Middle frontal gyrus (tissue), 1 donor: ENCODE measurements around the gene ATP11C.
A peak's percentile ranks its signal among the peaks of the same experiment; 100 is the strongest.
"Not testable (repeated sequence)": the region's sequence is repeated elsewhere in the genome, so short reads cannot be mapped to it uniquely, and the experiment has no call there.

Experiments used
- DNase-seq: peaks from one replicate; pipeline ENCODE4 v3.0.0-alpha.2; 2015; ENCODE audit warnings: low spot score; ENCODE audit errors: extremely low spot score

ATP11C gene

DNA sequence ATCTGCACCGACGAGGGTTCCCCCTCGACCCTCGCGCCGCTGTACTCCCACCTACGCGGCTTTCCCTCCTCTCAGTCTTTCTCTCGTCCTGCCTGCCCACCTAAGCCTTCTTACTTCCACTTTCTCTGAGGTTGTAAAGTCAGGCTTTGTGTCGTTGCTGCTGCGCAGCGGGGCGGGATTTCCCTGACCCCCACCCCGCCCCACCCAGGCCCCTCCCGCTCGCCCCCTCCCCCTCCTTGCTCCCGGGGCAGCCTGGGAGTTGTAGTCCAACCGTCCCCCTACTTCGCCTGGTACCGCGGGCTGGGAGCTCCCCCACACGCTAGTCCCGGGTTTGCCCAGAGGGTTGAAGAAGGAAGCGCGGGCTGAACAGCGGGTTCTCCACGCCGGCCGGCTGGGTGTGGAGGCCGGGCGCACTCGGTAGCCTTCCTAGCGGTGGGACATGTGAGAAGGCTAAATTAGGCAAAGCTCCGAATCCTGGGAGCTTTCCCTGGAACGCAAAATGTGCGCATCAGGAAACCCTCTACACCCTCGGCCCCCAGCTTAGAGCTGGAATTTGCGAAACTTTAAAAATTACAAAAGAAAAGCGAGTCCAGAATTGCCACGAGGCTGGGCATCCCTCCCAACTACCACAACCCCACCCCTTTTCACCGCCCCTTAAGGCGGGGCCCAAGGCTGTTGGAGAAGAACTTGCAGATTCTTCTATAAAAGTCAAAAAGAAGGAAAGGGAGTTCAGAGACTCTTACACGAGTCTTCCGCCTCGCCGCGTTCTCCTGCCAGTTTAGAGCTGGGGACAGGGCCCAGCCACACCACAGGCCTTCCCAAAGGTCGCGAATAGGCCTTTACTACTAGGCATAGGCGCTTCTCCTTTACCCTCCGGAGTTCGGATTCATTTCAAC lies at the start of gene ATP11C:
TSS of gene ATP11C (minus strand) at position 153 of the 896 bp plus-strand sequence. CDS start 1,011 bp downstream, outside the sequence.
- DNase-seq = peak; percentile 36

DNA sequence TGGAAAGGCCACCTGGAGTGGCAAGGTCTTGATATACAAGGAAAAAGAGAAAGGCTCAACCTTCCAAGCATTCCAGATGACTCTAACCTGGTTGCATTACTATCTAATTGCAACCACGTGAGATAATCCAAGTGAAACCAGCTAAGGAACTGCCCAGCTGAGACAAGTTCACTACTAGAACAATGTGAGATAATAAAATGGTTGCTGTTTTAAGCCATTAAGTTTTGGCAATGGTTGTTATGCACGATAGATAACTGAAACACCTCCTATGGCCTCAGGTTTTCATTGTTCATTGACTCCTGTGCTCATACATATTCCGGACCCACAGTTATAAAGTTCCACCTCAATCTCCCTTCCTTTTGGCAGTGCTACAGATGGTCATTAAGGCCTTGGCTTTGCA lies 41.6 kb upstream of the ATP11C start:
- no peak for DNase-seq

DNA sequence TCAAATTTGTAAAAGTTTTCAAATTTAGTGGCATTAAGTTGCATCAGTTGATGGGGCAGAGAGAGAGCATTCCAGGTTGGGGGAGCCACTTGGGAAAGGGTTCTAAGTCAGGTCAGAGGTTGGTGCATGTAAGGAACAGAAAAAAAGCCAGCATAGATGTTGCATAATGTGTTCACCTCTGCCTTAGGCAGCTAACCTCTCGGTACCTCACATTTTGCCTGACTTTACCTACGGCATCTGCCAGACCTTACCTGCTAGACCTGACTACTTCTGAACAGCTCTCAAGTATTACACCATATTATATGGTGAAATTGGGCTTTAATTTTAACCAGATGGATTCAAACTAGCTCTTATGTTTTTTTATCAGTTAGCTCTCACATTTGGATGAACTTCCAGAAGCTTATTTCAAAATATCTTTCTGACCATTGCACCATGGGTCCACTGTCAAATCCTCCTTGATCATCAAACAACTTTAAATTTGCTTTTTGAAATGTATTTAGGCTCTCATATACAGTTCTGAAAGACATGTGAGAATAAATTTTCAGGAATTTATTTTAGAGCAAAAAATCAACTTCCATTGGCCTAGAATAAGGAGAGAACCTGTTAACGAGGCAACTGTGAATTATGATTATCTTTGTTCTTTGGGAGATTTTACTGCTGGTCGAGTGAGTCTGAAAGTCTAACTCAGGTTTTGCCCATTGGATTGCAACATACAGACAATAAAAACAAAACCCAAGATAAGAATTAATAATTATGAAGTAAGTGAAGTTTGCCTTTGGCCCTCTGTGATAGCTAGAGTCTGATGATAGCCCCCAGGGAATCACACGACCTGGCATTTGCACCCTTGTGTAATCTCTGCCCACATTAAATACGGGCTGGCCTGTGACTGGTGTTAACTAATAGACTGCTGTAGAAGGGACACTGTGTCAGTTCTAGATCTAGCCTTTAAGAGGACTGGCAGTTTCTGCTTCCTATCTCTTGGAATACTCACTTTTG lies 40.1 kb upstream of the ATP11C start:
- no peak for DNase-seq

DNA sequence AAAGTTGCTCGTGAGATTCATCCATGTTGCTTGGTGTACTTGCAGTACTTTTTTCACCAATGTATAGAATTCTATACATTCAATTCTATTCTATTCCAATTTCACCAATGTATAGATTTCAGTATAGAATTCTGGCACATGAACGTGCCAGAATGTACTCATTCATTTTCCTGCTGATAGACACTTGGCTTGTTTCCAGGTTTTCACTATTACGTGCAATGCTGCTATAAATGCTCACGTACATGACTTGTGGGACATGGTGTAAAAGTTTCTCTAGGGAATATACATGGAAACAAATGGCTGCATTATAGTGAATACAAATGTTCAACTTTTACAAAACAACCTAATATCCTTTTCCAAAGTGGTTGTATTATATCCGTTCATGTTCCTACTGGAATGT lies 39.3 kb upstream of the ATP11C start:
- no peak for DNase-seq

DNA sequence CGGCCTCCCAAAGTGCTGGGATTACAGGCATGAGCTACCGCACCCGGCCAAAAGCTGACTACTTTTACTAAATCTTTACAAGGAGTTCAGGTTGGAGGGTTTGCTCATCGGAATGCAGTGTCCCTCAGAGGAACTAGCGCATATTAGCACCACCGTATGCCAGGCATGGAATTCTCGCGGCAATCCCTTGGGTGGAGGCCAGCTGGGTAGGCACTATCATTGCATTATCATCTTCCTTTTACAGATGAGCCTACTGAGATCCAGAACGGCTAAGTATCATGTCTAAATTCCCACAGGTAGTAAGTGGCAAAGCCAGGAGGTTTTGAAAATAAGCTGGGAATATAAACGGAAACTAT lies 38.5 kb upstream of the ATP11C start:
- DNase-seq = no peak

DNA sequence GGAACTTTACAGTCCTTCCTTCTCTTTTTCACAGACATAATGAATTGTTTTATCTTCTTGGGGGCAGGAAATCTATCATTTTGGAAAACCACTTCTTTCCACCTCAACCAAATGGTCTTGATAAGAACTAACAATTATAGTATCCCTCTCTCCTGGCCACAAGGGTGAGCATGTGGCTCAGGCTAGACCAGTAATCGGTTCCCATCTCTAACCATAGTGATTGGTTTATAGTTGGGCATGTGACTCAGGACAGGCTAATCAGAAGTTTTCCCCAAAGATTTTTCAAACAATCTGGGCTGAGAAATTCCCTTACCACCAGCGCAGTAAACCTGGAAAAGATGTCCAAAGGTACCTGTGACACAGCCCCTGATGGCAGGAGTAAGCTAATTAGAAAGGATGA lies 36.4 kb upstream of the ATP11C start:
- no peak for DNase-seq

DNA sequence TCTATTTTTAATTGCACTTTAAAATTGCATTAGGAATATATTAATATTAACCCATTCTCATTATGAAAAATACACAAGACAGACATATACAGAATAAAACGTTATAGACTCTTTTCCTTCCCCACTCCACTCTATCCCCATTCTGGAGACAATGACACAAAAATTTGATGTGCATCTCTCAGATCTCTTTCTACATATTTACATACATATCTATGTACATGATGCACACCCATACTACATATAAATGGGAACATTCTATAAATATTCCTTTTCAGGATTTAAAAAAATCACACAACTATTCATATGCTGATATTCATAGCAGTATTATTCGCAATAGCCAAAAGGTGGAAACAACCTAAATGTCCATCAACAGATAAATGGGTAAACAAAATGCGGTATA lies 34.9 kb upstream of the ATP11C start:
- DNase-seq = no peak

DNA sequence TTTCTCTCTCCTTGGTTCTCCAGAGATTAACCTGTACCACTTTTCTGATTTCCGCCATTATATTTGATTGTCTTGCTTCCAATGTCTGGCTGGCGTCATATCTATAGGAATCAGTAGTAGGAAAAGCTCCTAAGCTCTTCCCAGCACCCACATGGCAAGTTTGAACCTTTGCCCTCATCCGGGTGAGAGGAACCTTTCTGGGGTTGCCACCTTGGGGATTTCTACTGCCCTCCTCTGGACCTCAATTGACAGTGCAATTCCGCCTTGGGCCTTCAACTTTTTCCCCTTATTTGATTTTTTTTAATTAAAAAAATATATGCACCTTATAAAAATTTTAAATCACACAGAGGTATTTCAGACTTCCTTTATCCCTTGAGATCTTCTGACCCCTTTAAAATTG lies 34.4 kb upstream of the ATP11C start:
- no peak for DNase-seq

DNA sequence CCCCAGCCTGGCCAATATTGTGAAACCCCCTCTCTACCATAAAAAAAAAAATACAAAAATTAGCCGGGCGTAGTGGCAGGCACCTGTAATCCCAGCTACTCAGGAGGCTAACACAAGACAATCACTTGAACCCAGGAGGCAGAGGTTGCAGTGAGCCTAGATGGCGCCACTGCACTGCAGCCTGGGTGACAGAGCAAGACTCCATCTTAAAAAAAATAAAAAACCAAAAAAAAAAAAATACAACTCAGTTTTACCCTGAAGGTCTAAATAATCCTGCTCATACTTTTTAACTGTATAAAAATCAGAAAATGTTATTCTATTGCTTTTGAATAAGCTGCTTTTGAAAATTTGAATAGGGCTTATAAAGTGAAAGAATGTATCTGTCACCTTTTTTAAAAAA lies 33.3 kb upstream of the ATP11C start:
- DNase-seq = not testable (repeated sequence)

DNA sequence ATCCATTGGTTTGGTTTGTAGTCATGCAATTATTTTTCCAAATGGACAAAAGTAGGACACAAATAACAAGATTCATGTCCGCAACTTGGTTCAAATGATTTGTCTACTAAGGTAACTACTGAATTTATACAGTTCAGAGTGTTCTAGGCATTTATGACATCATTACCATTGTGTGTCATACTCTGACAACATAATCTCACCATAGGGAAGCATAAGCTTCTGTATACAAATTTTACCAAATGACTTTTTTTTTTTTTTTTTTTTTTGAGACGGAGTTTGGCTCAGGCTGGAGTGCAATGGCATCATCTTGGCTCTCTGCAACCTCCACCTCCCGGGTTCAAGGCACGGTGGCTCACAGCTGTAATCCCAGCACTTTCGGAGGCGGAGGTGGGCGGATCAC lies 32.6 kb upstream of the ATP11C start, which contains the start of gene CXorf66:
TSS of gene CXorf66 (minus strand) at position 101 of the 400 bp plus-strand sequence. CDS start at position 76, 25 bp downstream.
- DNase-seq = no peak

DNA sequence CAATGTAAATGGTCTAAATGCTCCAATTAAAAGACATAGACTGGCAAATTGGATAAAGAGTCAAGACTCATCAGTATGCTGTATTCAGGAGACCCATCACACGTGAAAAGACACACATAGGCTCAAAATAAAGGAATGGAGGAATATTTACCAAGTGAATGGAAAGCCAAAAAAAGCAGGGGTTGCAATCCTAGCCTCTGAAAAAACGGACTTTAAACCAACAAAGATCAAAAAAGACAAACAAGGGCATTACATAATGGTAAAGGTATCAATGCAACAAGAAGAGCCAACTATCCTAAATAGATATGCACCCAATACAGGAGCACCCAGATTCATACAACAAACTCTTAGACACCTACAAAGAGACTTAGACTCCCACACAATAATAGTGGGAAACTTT lies 28.2 kb upstream of the ATP11C start:
- DNase-seq = not testable (repeated sequence)

DNA sequence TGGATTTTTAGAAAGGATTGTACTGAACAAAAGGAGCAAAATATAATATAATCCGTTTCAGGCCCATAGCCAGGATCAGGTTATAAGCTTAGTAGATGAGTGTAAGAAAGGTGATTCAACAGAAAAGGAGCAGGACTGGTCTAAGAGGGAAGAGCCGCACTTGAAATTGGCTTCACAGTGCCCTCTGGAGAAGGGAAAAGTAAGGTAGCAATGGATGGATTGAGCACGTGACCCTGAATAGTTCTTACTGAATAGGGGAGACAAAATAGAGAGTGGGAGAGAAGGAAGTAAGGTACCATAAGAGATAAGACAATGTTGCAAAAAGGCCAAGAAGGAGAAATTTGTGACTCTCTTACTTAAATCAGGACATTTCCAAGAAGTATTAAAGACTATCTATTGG lies 16.9 kb upstream of the ATP11C start:
- DNase-seq = no peak

DNA sequence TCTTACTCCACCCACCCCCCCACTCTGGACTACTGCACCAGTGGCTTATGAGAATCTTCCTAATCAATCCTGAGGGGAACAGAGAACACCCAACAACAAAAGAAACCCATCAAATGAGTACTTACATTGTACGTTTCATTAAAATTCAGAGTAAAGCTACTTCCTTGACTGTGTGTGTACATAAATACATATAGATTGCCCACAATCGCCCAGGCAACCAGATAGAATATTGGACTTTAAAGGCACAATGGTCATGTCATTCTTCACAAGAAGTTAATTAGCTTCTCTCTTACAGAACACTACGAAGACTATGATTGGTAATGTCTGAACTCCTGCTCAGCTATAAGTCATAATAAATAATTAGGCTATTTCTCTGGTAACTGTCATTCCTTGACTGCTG lies 12.2 kb upstream of the ATP11C start:
- DNase-seq = no peak

DNA sequence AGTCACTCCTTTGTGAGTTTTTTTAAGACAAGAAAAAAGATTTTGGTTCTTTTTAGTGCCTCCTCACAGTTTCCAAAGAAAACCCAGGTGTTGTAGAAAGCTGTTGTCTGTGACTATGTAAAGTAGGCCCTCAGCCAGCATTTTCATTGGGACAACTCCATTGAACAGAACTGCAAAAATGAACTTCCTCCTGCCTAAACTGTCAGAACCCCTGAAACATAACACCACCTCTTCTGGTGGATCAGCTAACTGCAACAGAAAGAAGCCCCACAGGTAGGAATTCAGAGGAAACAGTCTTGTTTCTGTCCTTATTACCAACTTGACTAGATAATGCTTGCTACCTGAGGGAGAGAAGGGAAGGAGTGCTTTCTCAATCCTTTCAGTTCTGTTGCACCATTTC lies 3.4 kb upstream of the ATP11C start:
- no peak for DNase-seq

DNA sequence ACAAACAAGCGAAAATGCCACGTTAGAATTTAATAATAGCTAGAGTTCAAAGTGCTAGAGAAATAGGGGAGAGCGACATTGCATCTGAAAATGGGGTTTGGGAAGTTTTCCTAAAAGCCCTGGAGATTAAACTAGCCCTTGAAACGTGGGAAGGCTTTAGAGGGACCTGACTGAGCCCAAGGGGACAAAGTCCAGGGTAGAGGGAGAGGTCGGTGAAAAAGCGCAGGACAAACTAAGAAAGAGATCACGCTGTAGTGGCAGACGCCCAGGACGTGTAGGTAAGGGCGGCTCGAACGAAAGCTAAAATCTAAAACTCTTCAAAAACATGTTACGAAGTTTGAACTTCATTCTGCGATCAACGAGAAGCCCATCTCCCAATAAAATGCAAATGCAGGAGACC lies 1.1 kb upstream of the ATP11C start:
- DNase-seq = no peak

DNA sequence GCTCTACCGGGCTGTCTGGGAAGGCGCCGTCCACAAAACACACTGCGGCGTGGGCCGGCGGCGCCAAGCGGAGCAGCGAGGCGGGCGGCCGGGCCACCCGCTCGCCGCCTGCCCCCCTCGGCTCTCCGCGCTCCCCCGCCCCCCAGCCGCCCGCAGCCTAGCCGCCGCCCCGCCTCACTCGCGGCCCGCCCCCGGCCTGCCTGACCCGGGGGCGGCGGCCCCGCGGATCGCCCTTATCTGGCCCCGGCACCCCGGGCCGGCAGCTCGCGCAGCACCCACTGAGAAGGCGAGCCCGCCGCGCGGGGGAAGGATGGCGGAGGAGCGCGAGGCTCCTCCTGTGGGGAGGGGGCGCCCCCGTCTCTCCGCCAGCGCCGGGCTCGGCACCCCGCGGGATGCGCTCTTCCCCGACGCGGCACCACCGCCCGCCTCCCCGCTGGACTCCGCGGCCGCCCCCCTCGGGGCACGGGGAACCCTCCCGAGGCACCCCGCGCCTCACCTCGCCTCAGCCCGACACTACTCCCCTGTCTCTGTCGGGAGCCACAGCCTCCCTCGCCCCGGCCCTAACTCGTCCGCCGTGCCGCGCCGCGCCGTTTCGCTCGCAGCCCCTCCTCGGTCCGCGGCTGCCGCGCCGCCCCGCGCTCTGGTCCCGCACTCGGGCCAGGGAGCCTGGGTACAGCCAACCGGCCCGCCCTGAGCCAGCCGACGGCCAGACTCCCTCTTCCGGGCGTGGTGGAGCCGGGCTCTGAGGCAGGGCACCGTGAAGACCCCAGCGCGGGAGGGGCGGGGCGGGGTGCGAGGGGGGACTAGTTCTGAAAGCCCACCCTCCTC lies 566 bp downstream of the ATP11C start:
- no peak for DNase-seq

DNA sequence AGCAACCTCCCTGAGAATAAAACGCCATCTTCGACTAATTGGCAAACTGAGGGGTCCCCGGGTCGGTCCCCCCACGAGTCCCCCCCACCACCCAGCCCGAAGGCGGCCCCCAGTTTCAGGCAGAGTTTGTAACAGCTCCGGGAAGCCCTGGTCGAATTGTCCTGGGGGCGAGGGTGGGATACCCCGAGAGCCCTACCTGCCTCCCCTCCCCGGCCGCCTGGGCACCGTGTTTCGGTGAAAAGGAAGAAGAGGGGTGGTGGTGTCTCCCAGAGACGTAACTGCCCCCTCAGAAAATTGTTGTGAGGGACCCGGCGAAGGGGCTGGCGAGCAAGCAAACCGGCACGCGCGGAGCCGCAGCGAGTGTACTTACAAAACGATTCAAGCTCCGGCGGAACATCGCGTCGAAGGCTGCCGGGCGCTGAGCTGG lies 1.2 kb downstream of the ATP11C start:
- DNase-seq = no peak

DNA sequence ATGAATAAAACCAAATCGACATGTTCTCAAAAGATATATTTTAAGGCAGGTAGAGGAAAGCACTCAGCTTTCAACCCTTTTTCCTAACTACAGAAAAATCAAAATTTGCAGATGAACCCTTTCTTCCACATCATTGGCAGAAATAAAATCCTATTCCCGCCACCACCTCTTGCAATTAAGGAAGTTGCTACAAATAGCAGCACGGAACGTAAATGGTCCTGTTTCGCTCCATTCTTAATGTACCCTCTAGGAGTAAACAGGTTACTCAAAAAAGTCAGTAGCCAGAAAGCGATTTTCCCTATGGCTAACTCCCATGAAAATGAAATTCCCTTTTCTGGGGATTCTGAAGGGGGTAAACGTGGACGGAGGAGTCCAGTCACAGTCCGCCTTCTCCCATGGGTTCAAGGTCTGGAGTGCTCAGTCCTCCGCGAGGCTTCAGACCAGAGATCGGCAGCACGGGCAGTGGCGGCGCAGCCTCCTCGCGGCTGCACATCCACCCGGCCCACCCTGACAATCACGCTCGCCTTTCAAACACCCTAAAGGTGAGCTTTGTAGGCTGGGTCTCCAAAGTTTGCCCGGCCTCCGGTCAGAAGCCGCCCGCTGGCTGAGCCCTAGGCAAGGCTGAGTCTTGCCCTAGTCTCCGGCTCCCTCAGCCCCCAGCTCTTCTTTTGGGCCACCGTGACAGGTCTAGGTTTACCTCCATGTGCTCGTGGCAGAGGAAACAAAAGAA lies 1.8 kb downstream of the ATP11C start:
- no peak for DNase-seq

DNA sequence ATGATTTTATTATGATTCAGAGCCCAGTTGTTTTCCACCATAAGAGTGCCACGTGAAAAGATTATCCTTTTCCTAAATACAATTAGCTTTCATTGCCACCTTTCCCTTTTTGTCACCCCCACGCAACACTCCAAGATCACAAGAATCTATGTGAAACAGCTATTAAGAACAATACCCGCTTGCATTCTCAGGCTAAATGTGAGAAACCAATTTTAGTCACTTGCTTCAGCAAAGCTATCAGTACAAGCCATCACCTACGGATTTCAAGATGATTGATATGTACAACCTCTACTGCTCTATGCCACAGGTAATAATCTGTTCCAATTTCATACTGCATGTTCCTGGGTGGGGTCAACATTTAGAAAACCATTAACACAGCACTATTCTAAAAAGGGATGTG lies 2.5 kb downstream of the ATP11C start:
- no peak for DNase-seq

DNA sequence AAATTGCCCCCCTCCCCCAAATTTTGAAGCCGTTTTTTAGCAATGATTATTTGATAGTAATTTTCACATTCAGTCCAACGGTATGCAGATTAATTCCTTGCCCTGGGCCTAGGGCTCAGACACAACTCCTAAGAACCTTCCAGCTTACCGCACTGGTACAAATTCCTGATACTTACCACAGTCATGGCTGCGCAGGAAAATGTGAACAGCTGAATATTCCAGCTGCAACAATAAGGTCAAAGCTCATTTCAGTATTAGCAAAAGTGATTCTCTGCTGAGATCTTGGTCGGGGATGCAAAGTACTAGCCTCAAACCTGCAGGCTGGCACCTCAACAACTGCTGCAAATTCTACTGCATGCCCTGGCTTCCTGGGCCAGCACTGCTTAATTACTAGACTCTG lies 3.0 kb downstream of the ATP11C start:
- no peak for DNase-seq
